Gastrocnemius medialis (tissue), 4 donors: ENCODE measurements around the gene SPIRE2. TPM values are rescaled to one million over a fixed set of nuclear protein-coding genes. Genes with fewer than 3 reads are reported as not detected.

Source experiments
- ATAC-seq, 2 donors: fragments of 150-250 bp; one replicate each; pipeline ENCODE4 v1.9.1; 2016
- DNase-seq, 2 donors: peaks; one replicate each; pipeline ENCODE4 v3.0.0-alpha.2; 2019
- H3K27ac ChIP-seq, 4 donors: fragments of 200-600 bp; sonication (generic); 1 replicate in 1 of 4; 2 replicates in 3 of 4; pipeline ENCODE4 v1.5.1; 2016 to 2018; ENCODE audit warnings: mild to moderate bottlenecking in 2 of 4, moderate library complexity in 1 of 4
- H3K27me3 ChIP-seq, 3 donors: fragments of 200-600 bp; sonication (generic) in 2 of 3; 1 replicate in 1 of 3; 2 replicates in 2 of 3; pipeline versions ENCODE4 v1.5.1 to v1.6.0; 2016 to 2019; ENCODE audit warnings: mild to moderate bottlenecking in 1 of 3, moderate library complexity in 1 of 3
- H3K36me3 ChIP-seq, 2 donors: fragments of 200-600 bp; sonication (generic) in 1 of 2; one replicate each; pipeline ENCODE4 v1.5.1; 2017 to 2018
- H3K4me1 ChIP-seq, 2 donors: fragments of 200-600 bp; sonication (generic) in 1 of 2; one replicate each; pipeline ENCODE4 v1.5.1; 2016 to 2017; ENCODE audit warnings: mild to moderate bottlenecking in 2 of 2
- H3K4me3 ChIP-seq, 4 donors: fragments of 200-600 bp; sonication (generic) in 3 of 4; 1 replicate in 1 of 4; 2 replicates in 3 of 4; pipeline ENCODE4 v1.5.1; 2016 to 2019; ENCODE audit warnings: mild to moderate bottlenecking in 2 of 4
- H3K9me3 ChIP-seq, 3 donors: fragments of 200-600 bp; sonication (generic) in 2 of 3; 1 replicate in 1 of 3; 2 replicates in 2 of 3; pipeline ENCODE4 v1.5.1; 2016 to 2019
- CTCF ChIP-seq, 5 experiments: fragments of 450-650 bp in 3 of 5; fragments of 200-600 bp in 2 of 5; sonication (generic) in 2 of 5; IDR thresholded peaks in 4 of 5; conservative IDR thresholded peaks in 1 of 5; 1 replicate in 4 of 5; 2 replicates in 1 of 5; pipeline ENCODE4 v1.5.1; 2016 to 2019; ENCODE audit warnings: antibody characterized with exemption in 5 of 5, mild to moderate bottlenecking in 3 of 5, moderate library complexity in 3 of 5
- POLR2A ChIP-seq, 2 donors: fragments of 450-650 bp; IDR thresholded peaks; one replicate each; pipeline ENCODE4 v1.6.1; 2017; ENCODE audit warnings: antibody characterized with exemption in 2 of 2, mild to moderate bottlenecking in 2 of 2, moderate library complexity in 2 of 2
- in situ Hi-C, 4 donors: fragments of 200-750 bp; cut with MboI; loops; one replicate each; pipeline versions ENCODE4 v1.15.0 to v1.8.0; 2017; ENCODE audit warnings: low sequenced_read_pairs in 4 of 4
- intact Hi-C: fragments of 100-400 bp; cut with DNase I; formaldehyde crosslinking; loops from one replicate; pipeline ENCODE4 v1.15.1; 2023; ENCODE audit warnings: low total_unique reads
- total RNA-seq, 4 donors: library from RNA; depleted of rRNA; stranded (reverse); fragments of >200 nt; gene quantifications; one replicate each; pipeline versions ENCODE4 v1.1.0 to v1.2.3, GENCODE V29; 2016

Gene SPIRE2
- total RNA-seq, 4 donors from 2014 or later: 0.49 to 1.6 TPM; not detected in 2

GRCh38 chr16:89884041-89884421 lies 55.8 kb downstream of the SPIRE2 start:
- TF ChIP-seq CTCF (IDR thresholded peaks at IDR 0.05 in 4 of 5, conservative IDR thresholded peaks at IDR 0.05 in 1 of 5) (no peak), POLR2A (IDR thresholded peaks at IDR 0.05) (no peak)
- in situ Hi-C loops: no loop called here

GRCh38 chr16:89887243-89887642 lies 59.0 kb downstream of the SPIRE2 start:
- H3K4me3 ChIP-seq: no peak overlapping the region
- no peaks in the 10 kb centered on the region for H3K9me3 ChIP-seq
- H3K36me3 ChIP-seq: peaks cover 0 to 95% of the 10 kb centered on the region in 2 donors
- no peak for TF ChIP-seq POLR2A (IDR thresholded peaks at IDR 0.05)
- TF ChIP-seq CTCF (IDR thresholded peaks at IDR 0.05 in 4 of 5, conservative IDR thresholded peaks at IDR 0.05 in 1 of 5): no peak
- ATAC-seq: no peak
- intact Hi-C loops: no loop called here
- no peaks in the 10 kb centered on the region for H3K4me1 ChIP-seq
- DNase-seq: no peak
- no peaks in the 10 kb centered on the region for H3K27me3 ChIP-seq
- no peak overlapping the region for H3K27ac ChIP-seq
- in situ Hi-C loops: no loop called here

More at GRCh38 chr16:89884041-89884421, 55.8 kb downstream of the SPIRE2 start:
- H3K27me3 ChIP-seq: no peaks in the 10 kb centered on the region
- no peak for ATAC-seq
- no peaks in the 10 kb centered on the region for H3K9me3 ChIP-seq
- no peak overlapping the region for H3K4me3 ChIP-seq
- H3K4me1 ChIP-seq: no peaks in the 10 kb centered on the region
- no peak overlapping the region for H3K27ac ChIP-seq
- no peak for DNase-seq
- intact Hi-C loops: no loop called here
- peaks cover 0 to 79% of the 10 kb centered on the region in 2 donors for H3K36me3 ChIP-seq

- Histone ChIP-seq H3K27me3 (no peaks in the 10 kb centered on the region), H3K4me3 (no peak overlapping the region), H3K4me1 (no peaks in the 10 kb centered on the region), H3K36me3 (peaks cover 0 to 90% of the 10 kb centered on the region in 2 donors), H3K9me3 (no peaks in the 10 kb centered on the region), H3K27ac (no peak overlapping the region)
- in situ Hi-C loops: no loop called here
- TF ChIP-seq POLR2A (IDR thresholded peaks at IDR 0.05) (no peak), CTCF (IDR thresholded peaks at IDR 0.05 in 4 of 5, conservative IDR thresholded peaks at IDR 0.05 in 1 of 5) (no peak)
- DNase-seq (no peak), ATAC-seq (no peak)
- intact Hi-C loops: no loop called here
Measured at GRCh38 chr16:89890200-89890599, 61.9 kb downstream of the SPIRE2 start.

- no peaks in the 10 kb centered on the region for H3K4me1 ChIP-seq
- no peak overlapping the region for H3K27ac ChIP-seq
- no peak for TF ChIP-seq POLR2A (IDR thresholded peaks at IDR 0.05)
- TF ChIP-seq CTCF (IDR thresholded peaks at IDR 0.05 in 4 of 5, conservative IDR thresholded peaks at IDR 0.05 in 1 of 5): no peak
- H3K9me3 ChIP-seq: no peaks in the 10 kb centered on the region
- H3K27me3 ChIP-seq: no peaks in the 10 kb centered on the region
- ATAC-seq (no peak), DNase-seq (no peak)
- peaks cover 0 to 89% of the 10 kb centered on the region in 2 donors for H3K36me3 ChIP-seq
- intact Hi-C loops: no loop called here
- no peak overlapping the region for H3K4me3 ChIP-seq
- in situ Hi-C loops: no loop called here
Measured at GRCh38 chr16:89890886-89891657, 62.8 kb downstream of the SPIRE2 start.
